ENCODE data around the gene TRIP13. TPM values are rescaled to one million over a fixed set of nuclear protein-coding genes. Genes with fewer than 3 reads are reported as not detected.

Gene TRIP13
- total RNA-seq, 2 experiments from 2014 or later = 0.47 to 0.66 TPM

DNA sequence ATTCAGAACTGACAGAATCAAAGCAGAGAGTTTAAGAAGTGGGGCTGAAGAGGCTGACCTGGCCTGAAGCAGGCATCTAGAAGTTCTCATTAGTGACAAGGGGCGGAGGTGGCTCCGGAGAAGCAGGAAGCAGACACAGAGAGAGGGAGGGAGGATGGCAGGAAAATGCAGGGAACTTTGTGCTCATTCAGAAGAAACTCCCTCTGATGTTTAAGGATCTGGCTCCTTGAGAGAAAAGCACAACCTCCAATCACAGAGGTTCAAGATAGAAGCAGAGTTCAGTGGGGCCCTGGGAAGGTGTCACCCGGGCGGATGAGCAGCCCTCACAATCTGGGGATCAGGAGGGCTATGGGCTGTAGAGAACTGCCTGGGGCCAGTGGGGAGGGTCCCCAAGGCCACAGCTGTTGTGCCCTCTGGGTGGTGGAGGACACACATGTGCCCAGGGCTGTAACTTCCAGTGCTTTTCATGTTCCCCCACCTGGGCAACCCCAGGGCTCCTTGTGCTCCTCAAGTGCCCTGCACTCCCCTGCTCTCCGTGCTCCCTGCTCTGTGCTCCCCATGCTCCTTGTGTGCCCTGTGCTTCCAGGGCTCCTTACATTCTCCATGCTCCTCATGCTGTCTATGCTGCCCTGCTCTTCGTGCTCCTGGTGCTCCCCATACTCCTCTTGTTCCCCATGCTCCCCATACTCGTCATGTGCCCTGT is 51.4 kb downstream of the TRIP13 start:
- Mint-ChIP-seq H3K4me3 (no peak overlapping the region), H3K27ac (no peak overlapping the region), H3K9me3 (no peaks in the 10 kb centered on the region), H3K4me1 (ENCODE audit: low read depth) (no peaks in the 10 kb centered on the region), H3K36me3 (ENCODE audit: low read depth) (no peaks in the 10 kb centered on the region), H3K27me3 (peaks cover 55% of the 10 kb centered on the region)
- no peak for ATAC-seq (ENCODE audit: poor library complexity)
- no peaks in the 10 kb centered on the region for H3K9me3 ChIP-seq (ENCODE audit: control insufficient read depth in 1 of 2, insufficient read depth in 1 of 2, low read length in 2 of 2)
- no peaks in the 10 kb centered on the region for H3K4me1 ChIP-seq (ENCODE audit: insufficient read depth, low read length)
- CTCF ChIA-PET = no interaction called here
- POLR2A ChIA-PET = no interaction called here
- intact Hi-C loops (cut with DNase I, micrococcal nuclease) = no loop called here
- no peak overlapping the region for H3K27ac ChIP-seq (ENCODE audit: low read depth in 1 of 2, low read length in 2 of 2)
- TF ChIP-seq, protein P1, sequence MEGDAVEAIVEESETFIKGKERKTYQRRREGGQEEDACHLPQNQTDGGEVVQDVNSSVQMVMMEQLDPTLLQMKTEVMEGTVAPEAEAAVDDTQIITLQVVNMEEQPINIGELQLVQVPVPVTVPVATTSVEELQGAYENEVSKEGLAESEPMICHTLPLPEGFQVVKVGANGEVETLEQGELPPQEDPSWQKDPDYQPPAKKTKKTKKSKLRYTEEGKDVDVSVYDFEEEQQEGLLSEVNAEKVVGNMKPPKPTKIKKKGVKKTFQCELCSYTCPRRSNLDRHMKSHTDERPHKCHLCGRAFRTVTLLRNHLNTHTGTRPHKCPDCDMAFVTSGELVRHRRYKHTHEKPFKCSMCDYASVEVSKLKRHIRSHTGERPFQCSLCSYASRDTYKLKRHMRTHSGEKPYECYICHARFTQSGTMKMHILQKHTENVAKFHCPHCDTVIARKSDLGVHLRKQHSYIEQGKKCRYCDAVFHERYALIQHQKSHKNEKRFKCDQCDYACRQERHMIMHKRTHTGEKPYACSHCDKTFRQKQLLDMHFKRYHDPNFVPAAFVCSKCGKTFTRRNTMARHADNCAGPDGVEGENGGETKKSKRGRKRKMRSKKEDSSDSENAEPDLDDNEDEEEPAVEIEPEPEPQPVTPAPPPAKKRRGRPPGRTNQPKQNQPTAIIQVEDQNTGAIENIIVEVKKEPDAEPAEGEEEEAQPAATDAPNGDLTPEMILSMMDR (IDR thresholded peaks at IDR 0.05) = no peak
- peaks cover 14 to 38% of the 10 kb centered on the region in 2 experiments for H3K27me3 ChIP-seq (ENCODE audit: control insufficient read depth in 1 of 2, insufficient read depth in 2 of 2, low read length in 2 of 2)
- no peak overlapping the region for H3K4me3 ChIP-seq (ENCODE audit: low read length)
- no peak for DNase-seq
- no peaks in the 10 kb centered on the region for H3K36me3 ChIP-seq (ENCODE audit: insufficient read depth, low read length)

DNA sequence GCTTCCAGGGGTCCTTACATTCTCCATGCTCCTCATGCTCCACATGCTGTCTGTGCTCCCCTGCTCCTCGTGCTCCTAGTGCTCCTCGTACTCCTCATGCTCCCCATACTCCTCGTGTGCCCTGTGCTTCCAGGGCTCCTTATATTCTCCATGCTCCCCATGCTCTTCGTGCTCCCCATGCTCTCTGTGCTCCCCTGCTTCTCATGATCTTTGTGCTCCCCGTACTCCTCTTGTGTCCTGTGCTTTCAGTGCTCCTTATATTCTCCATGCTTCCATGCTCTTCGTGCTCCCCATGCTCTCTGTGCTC is 51.9 kb downstream of the TRIP13 start:
- Histone ChIP-seq H3K36me3 (ENCODE audit: insufficient read depth, low read length) (no peaks in the 10 kb centered on the region), H3K27ac (ENCODE audit: low read depth in 1 of 2, low read length in 2 of 2) (no peak overlapping the region), H3K9me3 (ENCODE audit: control insufficient read depth in 1 of 2, insufficient read depth in 1 of 2, low read length in 2 of 2) (no peaks in the 10 kb centered on the region), H3K4me1 (ENCODE audit: insufficient read depth, low read length) (no peaks in the 10 kb centered on the region), H3K4me3 (ENCODE audit: low read length) (no peak overlapping the region), H3K27me3 (ENCODE audit: control insufficient read depth in 1 of 2, insufficient read depth in 2 of 2, low read length in 2 of 2) (peaks cover 14 to 38% of the 10 kb centered on the region in 2 experiments)
- POLR2A ChIA-PET = no interaction called here
- no peaks in the 10 kb centered on the region for H3K4me1 Mint-ChIP-seq (ENCODE audit: low read depth)
- peaks cover 57% of the 10 kb centered on the region for H3K27me3 Mint-ChIP-seq
- CTCF ChIA-PET = no interaction called here
- no peak overlapping the region for H3K27ac Mint-ChIP-seq
- DNase-seq (no peak), ATAC-seq (ENCODE audit: poor library complexity) (no peak)
- no peaks in the 10 kb centered on the region for H3K36me3 Mint-ChIP-seq (ENCODE audit: low read depth)
- TF ChIP-seq, protein P1 (IDR thresholded peaks at IDR 0.05) = no peak
- intact Hi-C loops (cut with DNase I, micrococcal nuclease) = no loop called here
- H3K4me3 Mint-ChIP-seq = no peak overlapping the region
- no peaks in the 10 kb centered on the region for H3K9me3 Mint-ChIP-seq

DNA sequence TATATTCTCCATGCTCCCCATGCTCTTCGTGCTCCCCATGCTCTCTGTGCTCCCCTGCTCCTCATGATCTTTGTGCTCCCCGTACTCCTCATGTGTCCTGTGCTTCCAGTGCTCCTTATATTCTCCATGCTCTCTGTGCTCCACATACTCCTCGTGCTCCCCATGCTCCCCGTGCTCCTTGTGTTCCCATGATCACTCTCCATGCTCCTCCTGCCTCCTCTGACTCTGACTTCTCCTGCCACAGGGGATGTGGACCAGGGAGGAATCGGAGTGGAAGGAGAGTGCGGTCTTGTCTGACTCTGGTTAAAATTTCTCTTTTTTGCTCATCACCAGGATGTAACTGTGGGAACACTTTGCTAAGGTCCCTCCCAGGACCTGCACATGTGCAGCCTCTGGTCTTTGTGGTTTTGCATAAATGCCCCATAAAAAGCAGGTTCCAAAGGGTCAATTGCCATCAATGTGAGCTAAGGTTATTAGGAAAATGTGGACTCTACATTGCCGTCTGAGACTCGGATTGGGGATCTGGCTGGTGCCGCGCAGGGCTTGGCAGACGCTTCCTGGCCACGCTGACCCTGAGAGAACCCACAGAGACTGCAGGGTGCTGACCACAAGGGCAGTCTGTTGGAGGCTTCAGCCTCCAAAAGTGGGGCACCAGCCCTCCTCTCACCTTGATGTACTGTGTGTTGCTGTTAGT is 52.5 kb downstream of the TRIP13 start:
- H3K27ac ChIP-seq (ENCODE audit: low read depth in 1 of 2, low read length in 2 of 2) = no peak overlapping the region
- H3K36me3 Mint-ChIP-seq (ENCODE audit: low read depth) = no peaks in the 10 kb centered on the region
- ATAC-seq (ENCODE audit: poor library complexity) (no peak), DNase-seq (no peak)
- no peaks in the 10 kb centered on the region for H3K36me3 ChIP-seq (ENCODE audit: insufficient read depth, low read length)
- H3K27me3 Mint-ChIP-seq = peaks cover 62% of the 10 kb centered on the region
- ChIA-PET CTCF (no interaction called here), POLR2A (no interaction called here)
- no peaks in the 10 kb centered on the region for H3K4me1 Mint-ChIP-seq (ENCODE audit: low read depth)
- no peaks in the 10 kb centered on the region for H3K9me3 ChIP-seq (ENCODE audit: control insufficient read depth in 1 of 2, insufficient read depth in 1 of 2, low read length in 2 of 2)
- H3K27me3 ChIP-seq (ENCODE audit: control insufficient read depth in 1 of 2, insufficient read depth in 2 of 2, low read length in 2 of 2) = peaks cover 14 to 38% of the 10 kb centered on the region in 2 experiments
- TF ChIP-seq, protein P1 (IDR thresholded peaks at IDR 0.05) = no peak
- intact Hi-C loops (cut with DNase I, micrococcal nuclease) = no loop called here
- H3K4me1 ChIP-seq (ENCODE audit: insufficient read depth, low read length) = no peaks in the 10 kb centered on the region
- no peaks in the 10 kb centered on the region for H3K9me3 Mint-ChIP-seq
- H3K4me3 ChIP-seq (ENCODE audit: low read length) = no peak overlapping the region
- H3K27ac Mint-ChIP-seq = no peak overlapping the region
- H3K4me3 Mint-ChIP-seq = no peak overlapping the region
